OCI-LY1 (cell line): ENCODE data around the gene SMAD7.

Experiments used
- EZH2 ChIP-seq: fragments of 200-600 bp; sonication (generic), shearing (Covaris generic); IDR thresholded peaks from 2 replicates; pipeline ENCODE4 v1.8.0; 2017; ENCODE audit warnings: borderline replicate concordance, mixed run types, mild to moderate bottlenecking, antibody characterized with exemption, low read length, moderate library complexity, mixed read lengths
- TF ChIP-seq, protein P1 (sequence below): fragments of 200-600 bp; sonication (generic), shearing (Covaris generic); IDR thresholded peaks from 2 replicates; pipeline ENCODE4 v1.5.1; 2017; ENCODE audit warnings: mild to moderate bottlenecking, antibody characterized with exemption, low read length, moderate library complexity, mixed read lengths

DNA sequence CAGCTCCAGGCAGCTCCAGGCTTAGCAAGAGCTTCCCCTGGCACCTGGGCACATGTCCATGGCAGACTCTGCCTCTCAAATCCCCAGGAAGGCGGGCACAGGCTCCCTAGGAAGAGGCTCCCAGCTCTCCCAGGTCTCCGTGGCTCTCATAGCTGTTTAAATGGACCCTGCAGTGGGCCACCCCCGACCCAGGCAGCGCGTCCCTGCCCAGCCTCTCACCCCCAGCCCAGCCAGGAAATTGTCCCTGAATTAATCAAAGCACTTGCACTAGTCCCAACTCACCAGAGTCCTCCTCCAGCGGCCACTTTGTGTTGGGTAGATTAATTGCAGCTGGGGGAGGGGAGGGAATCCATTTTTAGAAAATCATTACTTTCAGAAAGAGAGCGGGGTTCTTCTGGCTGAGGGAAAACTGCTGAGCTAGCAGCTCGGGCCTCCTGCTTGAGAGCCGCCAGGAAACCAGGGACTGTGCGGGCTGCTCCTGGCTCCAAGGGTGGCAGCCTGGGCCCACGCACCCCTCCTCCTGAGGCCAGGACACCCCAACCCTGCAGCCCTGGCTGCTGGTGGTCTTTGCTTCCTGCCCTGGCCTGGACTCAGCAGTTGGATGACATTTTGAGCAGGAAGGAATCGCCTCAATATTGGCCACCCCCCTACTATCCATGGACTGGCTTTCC is 36.0 kb downstream of the SMAD7 start:
- TF ChIP-seq, protein P1, sequence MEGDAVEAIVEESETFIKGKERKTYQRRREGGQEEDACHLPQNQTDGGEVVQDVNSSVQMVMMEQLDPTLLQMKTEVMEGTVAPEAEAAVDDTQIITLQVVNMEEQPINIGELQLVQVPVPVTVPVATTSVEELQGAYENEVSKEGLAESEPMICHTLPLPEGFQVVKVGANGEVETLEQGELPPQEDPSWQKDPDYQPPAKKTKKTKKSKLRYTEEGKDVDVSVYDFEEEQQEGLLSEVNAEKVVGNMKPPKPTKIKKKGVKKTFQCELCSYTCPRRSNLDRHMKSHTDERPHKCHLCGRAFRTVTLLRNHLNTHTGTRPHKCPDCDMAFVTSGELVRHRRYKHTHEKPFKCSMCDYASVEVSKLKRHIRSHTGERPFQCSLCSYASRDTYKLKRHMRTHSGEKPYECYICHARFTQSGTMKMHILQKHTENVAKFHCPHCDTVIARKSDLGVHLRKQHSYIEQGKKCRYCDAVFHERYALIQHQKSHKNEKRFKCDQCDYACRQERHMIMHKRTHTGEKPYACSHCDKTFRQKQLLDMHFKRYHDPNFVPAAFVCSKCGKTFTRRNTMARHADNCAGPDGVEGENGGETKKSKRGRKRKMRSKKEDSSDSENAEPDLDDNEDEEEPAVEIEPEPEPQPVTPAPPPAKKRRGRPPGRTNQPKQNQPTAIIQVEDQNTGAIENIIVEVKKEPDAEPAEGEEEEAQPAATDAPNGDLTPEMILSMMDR, result no peak
- no peak for TF ChIP-seq EZH2
